Spleen (tissue), 7 donors: Measurements from ENCODE around the gene LHB.

Experiments used
- POLR2AphosphoS5 ChIP-seq, 3 donors: sonication (generic); formaldehyde crosslinking; IDR thresholded peaks; one replicate each; pipeline ENCODE4 v1.5.1; 2017; ENCODE audit warnings: antibody characterized with exemption in 3 of 3
- TF ChIP-seq, protein P1 (sequence below), 11 experiments: fragments of 200-600 bp in 7 of 11; fragments of 450-650 bp in 4 of 11; sonication (generic) in 4 of 11; IDR thresholded peaks in 8 of 11; conservative IDR thresholded peaks in 3 of 11; 1 replicate in 7 of 11; 2 replicates in 4 of 11; pipeline versions ENCODE4 v1.4.0 to v1.8.0; 2016 to 2021; ENCODE audit warnings: antibody characterized with exemption in 11 of 11, inconsistent platforms in 4 of 11, mild to moderate bottlenecking in 1 of 11
- donor health status: DM: no; HTN: no; CAD: no; lungs with moderate emphysema.
- donor health status: DM: no; HTN: no; CAD: no.
- donor health status: DM: no; HTN: no; CAD: no.

GRCh38 chr19:48982280-48982679 is 34.6 kb downstream of the LHB start:
- TF ChIP-seq, protein P1, sequence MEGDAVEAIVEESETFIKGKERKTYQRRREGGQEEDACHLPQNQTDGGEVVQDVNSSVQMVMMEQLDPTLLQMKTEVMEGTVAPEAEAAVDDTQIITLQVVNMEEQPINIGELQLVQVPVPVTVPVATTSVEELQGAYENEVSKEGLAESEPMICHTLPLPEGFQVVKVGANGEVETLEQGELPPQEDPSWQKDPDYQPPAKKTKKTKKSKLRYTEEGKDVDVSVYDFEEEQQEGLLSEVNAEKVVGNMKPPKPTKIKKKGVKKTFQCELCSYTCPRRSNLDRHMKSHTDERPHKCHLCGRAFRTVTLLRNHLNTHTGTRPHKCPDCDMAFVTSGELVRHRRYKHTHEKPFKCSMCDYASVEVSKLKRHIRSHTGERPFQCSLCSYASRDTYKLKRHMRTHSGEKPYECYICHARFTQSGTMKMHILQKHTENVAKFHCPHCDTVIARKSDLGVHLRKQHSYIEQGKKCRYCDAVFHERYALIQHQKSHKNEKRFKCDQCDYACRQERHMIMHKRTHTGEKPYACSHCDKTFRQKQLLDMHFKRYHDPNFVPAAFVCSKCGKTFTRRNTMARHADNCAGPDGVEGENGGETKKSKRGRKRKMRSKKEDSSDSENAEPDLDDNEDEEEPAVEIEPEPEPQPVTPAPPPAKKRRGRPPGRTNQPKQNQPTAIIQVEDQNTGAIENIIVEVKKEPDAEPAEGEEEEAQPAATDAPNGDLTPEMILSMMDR (IDR thresholded peaks at IDR 0.05 in 8 of 11, conservative IDR thresholded peaks at IDR 0.05 in 3 of 11) = no peak
- TF ChIP-seq POLR2AphosphoS5 (IDR thresholded peaks at IDR 0.05) = no peak
